Activated CD8-positive, alpha-beta memory T cell treated with anti-CD3 and anti-CD28 coated beads, Interleukin-2, amount 10 ng/mL, durations not matched to agents 7 days and 5 days (primary cell): ENCODE measurements around the gene LBHD1. TPM values are rescaled to one million over a fixed set of nuclear protein-coding genes. Genes with fewer than 3 reads are reported as not detected.
"Not testable (repeated sequence)": the region's sequence is repeated elsewhere in the genome, so short reads cannot be mapped to it uniquely, and the experiment has no call there.

Experiments
- ATAC-seq: fragments of 150-1000 bp; cut with Tn5 transposase; one replicate; pipeline ENCODE4 v1.10.0; 2021; ENCODE audit warnings: moderate library complexity
- CTCF ChIA-PET: fragments of 350-600 bp; sonication (Branson Sonifier 250); formaldehyde crosslinking; loops from one replicate; lab custom pipeline; 2021; ENCODE audit warnings: antibody characterized with exemption; lab: Charles Lee
- DNase-seq: peaks from one replicate; pipeline ENCODE4 v3.0.0-alpha.2; 2020
- H3K27ac Mint-ChIP-seq: one replicate; pipeline ENCODE4 v1.8.0; 2021; ENCODE audit warnings: mild to moderate bottlenecking, mixed read lengths
- H3K27me3 Mint-ChIP-seq: one replicate; pipeline ENCODE4 v1.8.0; 2021; ENCODE audit warnings: mixed read lengths
- H3K36me3 Mint-ChIP-seq: one replicate; pipeline ENCODE4 v1.8.0; 2021; ENCODE audit warnings: mild to moderate bottlenecking, mixed read lengths
- H3K4me1 Mint-ChIP-seq: one replicate; pipeline ENCODE4 v1.8.0; 2021; ENCODE audit warnings: mixed read lengths
- H3K4me3 Mint-ChIP-seq: one replicate; pipeline ENCODE4 v1.8.0; 2021; ENCODE audit warnings: mild to moderate bottlenecking, moderate library complexity, mixed read lengths
- H3K9me3 Mint-ChIP-seq: one replicate; pipeline ENCODE4 v1.8.0; 2022; ENCODE audit warnings: low read depth, mixed read lengths
- total RNA-seq, 2 experiments: library from RNA; stranded (reverse); gene quantifications; one replicate each; pipeline ENCODE4 v1.2.3, GENCODE V29; 2021

The LBHD1 gene
- total RNA-seq, 2 experiments from 2014 or later, result 17.7 to 27.5 TPM

GRCh38 chr11:62667460-62667859, 4.6 kb downstream of the LBHD1 start:
- peaks cover 49% of the 10 kb centered on the region for H3K36me3 Mint-ChIP-seq
- DNase-seq (no peak), ATAC-seq (no peak)
- H3K27ac Mint-ChIP-seq, result peak overlapping the region; percentile 95
- no peaks in the 10 kb centered on the region for H3K27me3 Mint-ChIP-seq
- H3K4me3 Mint-ChIP-seq, result peak overlapping the region; percentile 97
- no peaks in the 10 kb centered on the region for H3K9me3 Mint-ChIP-seq
- CTCF ChIA-PET, result interaction anchor here (0.8 to 7.7 kb wide), 6 partner anchors 12 to 124 kb away, joined by 3 to 50 read pairs (median 4); partner anchors contain the start of gene TUT1
- H3K4me1 Mint-ChIP-seq, result peaks cover 51% of the 10 kb centered on the region

GRCh38 chr11:62666259-62666926, 5.7 kb downstream of the LBHD1 start:
- H3K4me1 Mint-ChIP-seq, result peaks cover 46% of the 10 kb centered on the region
- H3K9me3 Mint-ChIP-seq, result no peaks in the 10 kb centered on the region
- peak overlapping the region; percentile 97 for H3K4me3 Mint-ChIP-seq
- ATAC-seq, result no peak
- no peak for DNase-seq
- H3K36me3 Mint-ChIP-seq, result peaks cover 47% of the 10 kb centered on the region
- peak overlapping the region; percentile 95 for H3K27ac Mint-ChIP-seq
- H3K27me3 Mint-ChIP-seq, result no peaks in the 10 kb centered on the region
- CTCF ChIA-PET, result interaction anchor here (0.9 to 3.2 kb wide), 6 partner anchors 8 to 87 kb away, joined by 3 to 19 read pairs (median 7); partner anchors contain the start of genes INTS5, TUT1 and ZBTB3

GRCh38 chr11:62665599-62666258, 6.3 kb downstream of the LBHD1 start:
- peaks cover 43% of the 10 kb centered on the region for H3K4me1 Mint-ChIP-seq
- peak overlapping the region; percentile 97 for H3K4me3 Mint-ChIP-seq
- DNase-seq, result peak; percentile 80
- CTCF ChIA-PET, result interaction anchor here (0.6 to 3.2 kb wide), 21 partner anchors 9 to 216 kb away, joined by 3 to 21 read pairs (median 6); partner anchors contain the start of genes B3GAT3, GANAB, HNRNPUL2 and INTS5
- peak overlapping the region; percentile 95 for H3K27ac Mint-ChIP-seq
- no peaks in the 10 kb centered on the region for H3K27me3 Mint-ChIP-seq
- peak; percentile 34 for ATAC-seq
- H3K9me3 Mint-ChIP-seq, result no peaks in the 10 kb centered on the region
- H3K36me3 Mint-ChIP-seq, result peaks cover 43% of the 10 kb centered on the region

GRCh38 chr11:62665075-62665598, 6.9 kb downstream of the LBHD1 start, which contains the start of the genes C11orf98 and CSKMT:
C11orf98 (minus strand) TSS chr11:62665210; CDS start chr11:62665169, 41 bp downstream.
CSKMT (plus strand) TSS chr11:62665312; CDS start chr11:62665880, 568 bp downstream.
- H3K9me3 Mint-ChIP-seq, result no peaks in the 10 kb centered on the region
- peaks cover 42% of the 10 kb centered on the region for H3K36me3 Mint-ChIP-seq
- peak within 1 kb of the TSS; percentile 97 for H3K4me3 Mint-ChIP-seq
- CTCF ChIA-PET, result interaction anchor here (0.6 to 3.2 kb wide), 25 partner anchors 9 to 216 kb away, joined by 3 to 21 read pairs (median 5); partner anchors contain the start of genes B3GAT3, GANAB, HNRNPUL2 and INTS5
- ATAC-seq (peak; percentile 91), DNase-seq (peak; percentile 97)
- H3K4me1 Mint-ChIP-seq, result peaks cover 40% of the 10 kb centered on the region
- H3K27ac Mint-ChIP-seq, result peak within 1 kb of the TSS; percentile 95
- no peaks in the 10 kb centered on the region for H3K27me3 Mint-ChIP-seq

- peak; percentile 78 for DNase-seq
- peaks cover 41% of the 10 kb centered on the region for H3K36me3 Mint-ChIP-seq
- no peaks in the 10 kb centered on the region for H3K27me3 Mint-ChIP-seq
- peaks cover 34% of the 10 kb centered on the region for H3K4me1 Mint-ChIP-seq
- peak; percentile 41 for ATAC-seq
- H3K27ac Mint-ChIP-seq, result peak overlapping the region; percentile 95
- peak overlapping the region; percentile 97 for H3K4me3 Mint-ChIP-seq
- CTCF ChIA-PET, result interaction anchor here (0.9 to 3.2 kb wide), 23 partner anchors 9 to 217 kb away, joined by 3 to 21 read pairs (median 6); partner anchors contain the start of genes B3GAT3, GANAB, HNRNPUL2 and INTS5
- H3K9me3 Mint-ChIP-seq, result no peaks in the 10 kb centered on the region
Measured at GRCh38 chr11:62664405-62665074, 7.5 kb downstream of the LBHD1 start.

GRCh38 chr11:62656796-62657429, 15.2 kb downstream of the LBHD1 start:
- Mint-ChIP-seq H3K9me3 (no peaks in the 10 kb centered on the region), H3K36me3 (peaks cover 2% of the 10 kb centered on the region), H3K4me1 (peaks cover 20% of the 10 kb centered on the region), H3K4me3 (no peak overlapping the region), H3K27ac (no peak overlapping the region), H3K27me3 (no peaks in the 10 kb centered on the region)
- DNase-seq (no peak), ATAC-seq (no peak)
- CTCF ChIA-PET, result interaction anchor here (0.8 to 3.3 kb wide), 6 partner anchors 8 to 232 kb away, joined by 3 to 21 read pairs (median 4); partner anchors contain the start of genes C11orf98, CSKMT and TUT1

GRCh38 chr11:62654297-62654696, 17.8 kb downstream of the LBHD1 start:
- Mint-ChIP-seq H3K9me3 (no peaks in the 10 kb centered on the region), H3K27me3 (no peaks in the 10 kb centered on the region), H3K4me1 (peaks cover 32% of the 10 kb centered on the region), H3K36me3 (peaks cover 7% of the 10 kb centered on the region), H3K4me3 (peak overlapping the region; percentile 66), H3K27ac (peak overlapping the region; percentile 72)
- ATAC-seq (no peak), DNase-seq (no peak)
- CTCF ChIA-PET, result interaction anchor here (1.1 to 3.3 kb wide), 5 partner anchors 9 to 111 kb away, joined by 3 to 21 read pairs (median 3); partner anchors contain the start of genes C11orf98, CSKMT and MTA2

GRCh38 chr11:62652161-62653006, 19.7 kb downstream of the LBHD1 start:
- Mint-ChIP-seq H3K4me1 (peaks cover 35% of the 10 kb centered on the region), H3K4me3 (peak overlapping the region; percentile 86), H3K36me3 (peaks cover 7% of the 10 kb centered on the region), H3K27ac (peak overlapping the region; percentile 85), H3K27me3 (no peaks in the 10 kb centered on the region), H3K9me3 (no peaks in the 10 kb centered on the region)
- no peak for DNase-seq
- CTCF ChIA-PET, result interaction anchor here (0.6 to 1.5 kb wide), 9 partner anchors 10 to 134 kb away, joined by 3 to 15 read pairs (median 3); partner anchors contain the start of genes C11orf98, CSKMT, LBHD1 and TUT1
- ATAC-seq, result peak; percentile 2

GRCh38 chr11:62650283-62650682, 21.8 kb downstream of the LBHD1 start:
- DNase-seq, H3K9me3 Mint-ChIP-seq, H3K27me3 Mint-ChIP-seq, H3K4me3 Mint-ChIP-seq, ATAC-seq, H3K27ac Mint-ChIP-seq: not testable (repeated sequence)
- peaks cover 44% of the 10 kb centered on the region for H3K4me1 Mint-ChIP-seq
- CTCF ChIA-PET, result interaction anchor here (1.5 to 1.7 kb wide), 3 partner anchors 15 to 226 kb away, joined by 3 to 7 read pairs (median 4); partner anchors contain the start of genes C11orf98 and CSKMT
- peaks cover 10% of the 10 kb centered on the region for H3K36me3 Mint-ChIP-seq

- no peak for ATAC-seq
Measured at GRCh38 chr11:62649486-62649885, 22.6 kb downstream of the LBHD1 start.

GRCh38 chr11:62648967-62649364, 23.1 kb downstream of the LBHD1 start:
- no peak overlapping the region for H3K4me3 Mint-ChIP-seq
- H3K36me3 Mint-ChIP-seq, result peaks cover 20% of the 10 kb centered on the region
- H3K27me3 Mint-ChIP-seq, result no peaks in the 10 kb centered on the region
- no peak overlapping the region for H3K27ac Mint-ChIP-seq
- CTCF ChIA-PET, result interaction anchor here (1.7 to 2.0 kb wide), 2 partner anchors 16 to 26 kb away, joined by 7 read pairs; partner anchors contain the start of genes C11orf98 and CSKMT
- H3K9me3 Mint-ChIP-seq, result no peaks in the 10 kb centered on the region
- ATAC-seq (no peak), DNase-seq (no peak)
- H3K4me1 Mint-ChIP-seq, result peaks cover 44% of the 10 kb centered on the region

More at GRCh38 chr11:62649486-62649885, 22.6 kb downstream of the LBHD1 start:
- Mint-ChIP-seq H3K4me1 (peaks cover 44% of the 10 kb centered on the region), H3K36me3 (peaks cover 14% of the 10 kb centered on the region), H3K27me3 (no peaks in the 10 kb centered on the region), H3K27ac (peak overlapping the region; percentile 19), H3K9me3 (no peaks in the 10 kb centered on the region), H3K4me3 (no peak overlapping the region)
- DNase-seq, result no peak
- CTCF ChIA-PET, result interaction anchor here (1.5 to 2.0 kb wide), 4 partner anchors 15 to 225 kb away, joined by 3 to 7 read pairs (median 6); partner anchors contain the start of genes C11orf98 and CSKMT
